GM12878 (cell line): Measurements from ENCODE around the gene PPP4R4. TPM values are rescaled to one million over a fixed set of nuclear protein-coding genes. Genes with fewer than 3 reads are reported as not detected.
A peak's percentile ranks its signal among the peaks of the same experiment; 100 is the strongest.

ENCODE experiments used
- ATAC-seq: fragments of 200-7000 bp; cut with Tn5 transposase; 3 replicates; pipeline ENCODE4 v1.9.1; 2020; ENCODE audit warnings: mild to moderate bottlenecking, moderate library complexity
- BruUV-seq: library from RNA; stranded (reverse); fragments of 400-500 nt; replicated peaks from 2 replicates; lab custom pipeline; 2021; lab: Mats Ljungman, UMichigan
- CTCF ChIA-PET: fragments of 300-600 bp; sonication (Branson Sonifier 250); formaldehyde crosslinking; extraction: SDS; loops from one replicate; lab custom pipeline; 2021; ENCODE audit warnings: inconsistent platforms; lab: Yijun Ruan, JAX
- POLR2A ChIA-PET: fragments of 350-600 bp; formaldehyde crosslinking; extraction: SDS; loops from one replicate; lab custom pipeline; 2021; ENCODE audit warnings: inconsistent platforms; lab: Charles Lee
- RAD21 ChIA-PET: fragments of 300-600 bp; sonication (Branson Sonifier 250); formaldehyde crosslinking; loops from one replicate; lab custom pipeline; 2023; ENCODE audit warnings: antibody characterized with exemption; ENCODE audit not compliant: unreplicated experiment; lab: Charles Lee
- SMC1A ChIA-PET: fragments of 300-600 bp; sonication (Branson Sonifier 250); formaldehyde crosslinking; loops from one replicate; lab custom pipeline; 2023; ENCODE audit not compliant: unreplicated experiment, uncharacterized antibody; lab: Charles Lee
- DNase-seq: peaks from one replicate; pipeline ENCODE4 v3.0.0-alpha.2; 2011; ENCODE audit warnings: low read depth, low spot score
- FAIRE-seq: peaks from 3 replicates; lab custom pipeline; 2011; peaks lifted over from hg19 to GRCh38; lab: Jason Lieb, UNC
- H2AFZ ChIP-seq: 2 replicates; pipeline ENCODE4 v1.6.0; 2011; ENCODE audit warnings: low read depth, low read length, control low read depth; ENCODE audit not compliant: control insufficient read depth
- H3K27ac ChIP-seq: 2 replicates; pipeline ENCODE4 v1.5.1; 2011; ENCODE audit warnings: control low read depth; ENCODE audit not compliant: control insufficient read depth, insufficient read depth
- H3K27me3 ChIP-seq, 2 experiments: replicated peaks in 1 of 2; 2 replicates each; pipeline versions ENCODE4 v1.6.0 to v1.6.1; 2011; ENCODE audit warnings: low read length in 1 of 2; ENCODE audit not compliant: control insufficient read depth in 2 of 2, insufficient read depth in 2 of 2
- H3K36me3 ChIP-seq, 2 experiments: 2 replicates each; pipeline ENCODE4 v1.5.1; 2011; ENCODE audit warnings: low read length in 1 of 2; ENCODE audit not compliant: control insufficient read depth in 2 of 2, insufficient read depth in 2 of 2
- H3K4me1 ChIP-seq: 2 replicates; pipeline ENCODE4 v1.6.1; 2011; ENCODE audit warnings: mild to moderate bottlenecking, low read length, moderate library complexity, mixed read lengths; ENCODE audit not compliant: control insufficient read depth, insufficient read depth
- H3K4me2 ChIP-seq: 2 replicates; pipeline ENCODE4 v1.6.0; 2011; ENCODE audit warnings: control low read depth; ENCODE audit not compliant: control insufficient read depth, insufficient read depth
- H3K4me3 ChIP-seq: fragments of 200-600 bp; sonication (generic); 2 replicates; pipeline ENCODE4 v1.5.1; 2016
- H3K79me2 ChIP-seq: 2 replicates; pipeline ENCODE4 v1.6.0; 2011; ENCODE audit warnings: low read length; ENCODE audit not compliant: control insufficient read depth, insufficient read depth
- H3K9ac ChIP-seq: 2 replicates; pipeline ENCODE4 v1.8.0; 2011; ENCODE audit warnings: low read length, control low read depth, mixed read lengths; ENCODE audit not compliant: control insufficient read depth, insufficient read depth
- H3K9me3 ChIP-seq: replicated peaks from 3 replicates; pipeline ENCODE4 v1.5.1; 2011; ENCODE audit warnings: mild to moderate bottlenecking, low read length; ENCODE audit not compliant: control insufficient read depth, insufficient read depth
- H4K20me1 ChIP-seq: 2 replicates; pipeline ENCODE4 v1.6.0; 2011; ENCODE audit not compliant: control insufficient read depth, insufficient read depth
- MTA3 ChIP-seq: IDR thresholded peaks from 2 replicates; pipeline ENCODE4 v1.6.1; 2012; ENCODE audit warnings: low read length, inconsistent platforms, borderline replicate concordance
- REST ChIP-seq: IDR thresholded peaks from 2 replicates; pipeline ENCODE4 v1.6.1; 2012; ENCODE audit warnings: mild to moderate bottlenecking, low read depth, low read length
- WGBS: methylation state at CpG from one replicate; pipeline ENCODE4 v1.1.6; 2016; ENCODE audit warnings: low lambda C conversion rate; ENCODE audit not compliant: insufficient replicate concordance, insufficient coverage; ENCODE audit errors: missing lambda C conversion rate; 5-methylcytosine and 5-hydroxymethylcytosine counted together
- in situ Hi-C: fragments of 300-500 bp; cut with MboI; formaldehyde crosslinking; loops from 9 replicates; pipeline ENCODE4 v1.14.3; 2018; ENCODE audit warnings: mixed read lengths
- intact Hi-C: fragments of 100-400 bp; cut with micrococcal nuclease; formaldehyde crosslinking; loops from one replicate; pipeline ENCODE4 v1.14.2; 2022; ENCODE audit not compliant: unreplicated experiment
- polyA plus RNA-seq, 11 experiments: library from polyadenylated mRNA; depleted of rRNA in 4 of 11; unstranded in 6 of 11; stranded (reverse) in 5 of 11; fragments of >200 nt; fragmentation: Nextera tagmentation in 4 of 11; fragmentation: Illumina TruSeq in 1 of 11; extraction: Ambion mirVana in 4 of 11; extraction: Trizol in 1 of 11; gene quantifications; 1 replicate in 1 of 11; 2 replicates in 10 of 11; pipeline versions ENCODE4 v1.2.1 to v1.2.3, GENCODE V29; 2011 to 2016; ENCODE audit warnings: inconsistent platforms in 2 of 11, missing spikeins in 2 of 11, low read depth in 1 of 11
- total RNA-seq, 4 experiments: library from RNA; depleted of rRNA in 3 of 4; stranded (reverse); fragments of >200 nt in 3 of 4; fragmentation: Illumina TruSeq in 1 of 4; extraction: Trizol in 1 of 4; gene quantifications; 2 replicates each; pipeline versions ENCODE4 v1.2.1 to v1.2.3, GENCODE V29; 2013 to 2021

PPP4R4 gene
- total and polyA plus RNA-seq, 10 of the 15 experiments (the other 5 are each of a cell fraction or from before 2014, with no cell fraction given) = 0.01 to 0.13 (median 0.08) TPM; not detected in 4

GRCh38 chr14:94292872-94293577 is 118.9 kb downstream of the PPP4R4 start, which contains the start of gene SERPINA10:
SERPINA10 (minus strand) TSS chr14:94293268; CDS start chr14:94290593, 2,675 bp downstream.
- ChIA-PET SMC1A (interaction anchor here (0.9 kb wide), 1 partner anchor 36 kb away, joined by 3 read pairs; no protein-coding TSS in a partner anchor), CTCF (interaction anchor here (0.6 kb wide), 1 partner anchor 17 kb away, joined by 3 read pairs; no protein-coding TSS in a partner anchor), POLR2A (no interaction called here), RAD21 (no interaction called here)
- Histone ChIP-seq H3K9me3 (no peaks in the 10 kb centered on the region; the same call in 2 of the 3 replicates), H3K9ac (no peak within 1 kb of the TSS), H4K20me1 (no peaks in the 10 kb centered on the region), H3K4me1 (no peaks in the 10 kb centered on the region), H3K4me2 (no peak within 1 kb of the TSS), H2AFZ (no peak within 1 kb of the TSS), H3K4me3 (no peak within 1 kb of the TSS), H3K36me3 (no peaks in the 10 kb centered on the region), H3K27me3 (no peaks in the 10 kb centered on the region; a peak in 1 of 4 replicates), H3K79me2 (no peaks in the 10 kb centered on the region), H3K27ac (no peak within 1 kb of the TSS)
- BruUV-seq = no TSS peak
- intact Hi-C loops = no loop called here
- DNase-seq (no peak), FAIRE-seq (no peak), ATAC-seq (no peak)
- in situ Hi-C loops = no loop called here
- WGBS = 35% methylated on average over 10 of the region's 10 CpGs
- no peak for TF ChIP-seq MTA3
- TF ChIP-seq REST = peak; percentile 54; the same call in 1 of the 2 replicates
